NCI-H187 (cell line): ENCODE measurements around the gene EMILIN1.
A peak's percentile ranks its signal among the peaks of the same experiment; 100 is the strongest.
"Not testable (repeated sequence)": the region's sequence is repeated elsewhere in the genome, so short reads cannot be mapped to it uniquely, and the experiment has no call there.

Experiments used
- DNase-seq, 2 experiments: peaks; one replicate each; lab custom pipeline; 2025; lab: John Stamatoyannopoulos, UW

EMILIN1 gene

GRCh38 chr2:27053776-27054175 lies 24.6 kb upstream of the EMILIN1 start:
- no peak for DNase-seq

- no peak for DNase-seq
Measured at GRCh38 chr2:27054721-27055120, 23.7 kb upstream of the EMILIN1 start.

GRCh38 chr2:27057184-27057583 lies 21.2 kb upstream of the EMILIN1 start:
- no peak for DNase-seq

GRCh38 chr2:27058210-27058609 lies 20.2 kb upstream of the EMILIN1 start:
- no peak for DNase-seq

- no peak for DNase-seq
Measured at GRCh38 chr2:27059141-27059820, 19.1 kb upstream of the EMILIN1 start.

GRCh38 chr2:27060323-27060722 lies 18.1 kb upstream of the EMILIN1 start:
- peak in 1 of 2 experiments; percentile 29 for DNase-seq

GRCh38 chr2:27065128-27065527 lies 13.3 kb upstream of the EMILIN1 start:
- no peak for DNase-seq

GRCh38 chr2:27067385-27067784 lies 11.0 kb upstream of the EMILIN1 start:
- DNase-seq, result no peak

GRCh38 chr2:27069436-27069835 lies 9.0 kb upstream of the EMILIN1 start:
- DNase-seq, result no peak

GRCh38 chr2:27069961-27070618 lies 8.3 kb upstream of the EMILIN1 start:
- no peak for DNase-seq

GRCh38 chr2:27070653-27071276 lies 7.7 kb upstream of the EMILIN1 start:
- no peak for DNase-seq

- peak; percentile 86 to 95 for DNase-seq
Measured at GRCh38 chr2:27071277-27071989, 7.0 kb upstream of the EMILIN1 start, which contains the start of gene OST4. Gene OST4, minus strand, starts transcription at chr2:27071654.

- no peak for DNase-seq
Measured at GRCh38 chr2:27071990-27072830, 6.2 kb upstream of the EMILIN1 start.

- no peak for DNase-seq
Measured at GRCh38 chr2:27072920-27073319, 5.5 kb upstream of the EMILIN1 start.

GRCh38 chr2:27073782-27074181 lies 4.6 kb upstream of the EMILIN1 start:
- DNase-seq, result no peak

- no peak for DNase-seq
Measured at GRCh38 chr2:27074738-27075565, 3.5 kb upstream of the EMILIN1 start.

GRCh38 chr2:27075566-27075871 lies 2.9 kb upstream of the EMILIN1 start:
- DNase-seq, result not testable (repeated sequence)

GRCh38 chr2:27076323-27076722 lies 2.1 kb upstream of the EMILIN1 start:
- DNase-seq, result no peak

GRCh38 chr2:27077231-27077630 lies 1.2 kb upstream of the EMILIN1 start:
- no peak for DNase-seq

GRCh38 chr2:27079233-27080139 lies 1.1 kb downstream of the EMILIN1 start:
- no peak for DNase-seq
